ENCODE data around the gene MGAM2.

DNA sequence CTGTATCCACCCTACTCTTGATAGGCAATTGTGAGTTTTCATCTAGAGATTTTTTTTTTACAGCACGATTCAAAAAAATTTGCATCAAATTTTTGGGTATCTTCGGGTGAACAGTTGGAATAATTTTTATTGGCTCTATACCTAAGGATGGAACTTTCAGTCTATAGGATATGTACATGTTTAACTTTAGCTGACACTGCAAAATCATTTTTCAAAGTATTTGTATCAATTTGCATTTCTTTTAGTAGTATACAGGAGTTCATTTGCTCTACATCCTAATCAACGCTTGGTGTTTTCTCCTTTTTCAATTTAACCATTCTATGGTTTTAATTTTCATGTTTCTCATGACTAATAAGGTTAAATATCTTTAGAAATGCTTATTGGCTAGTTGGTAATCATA, 11.7 kb downstream of the MGAM2 start:
- no peak for TF ChIP-seq CTCF (IDR thresholded peaks at IDR 0.05)
- no peak for TF ChIP-seq POLR2A (IDR thresholded peaks at IDR 0.05)

All from testis (tissue), 2 donors.